GM10847 (cell line): ENCODE results near the gene DAZL.

Experiments used
- POLR2A ChIP-seq: IDR thresholded peaks from 2 replicates; pipeline ENCODE4 v1.6.1; 2011; ENCODE audit not compliant: insufficient read length; ENCODE audit errors: extremely low read depth

DAZL gene, protein sequence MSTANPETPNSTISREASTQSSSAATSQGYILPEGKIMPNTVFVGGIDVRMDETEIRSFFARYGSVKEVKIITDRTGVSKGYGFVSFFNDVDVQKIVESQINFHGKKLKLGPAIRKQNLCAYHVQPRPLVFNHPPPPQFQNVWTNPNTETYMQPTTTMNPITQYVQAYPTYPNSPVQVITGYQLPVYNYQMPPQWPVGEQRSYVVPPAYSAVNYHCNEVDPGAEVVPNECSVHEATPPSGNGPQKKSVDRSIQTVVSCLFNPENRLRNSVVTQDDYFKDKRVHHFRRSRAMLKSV

DNA sequence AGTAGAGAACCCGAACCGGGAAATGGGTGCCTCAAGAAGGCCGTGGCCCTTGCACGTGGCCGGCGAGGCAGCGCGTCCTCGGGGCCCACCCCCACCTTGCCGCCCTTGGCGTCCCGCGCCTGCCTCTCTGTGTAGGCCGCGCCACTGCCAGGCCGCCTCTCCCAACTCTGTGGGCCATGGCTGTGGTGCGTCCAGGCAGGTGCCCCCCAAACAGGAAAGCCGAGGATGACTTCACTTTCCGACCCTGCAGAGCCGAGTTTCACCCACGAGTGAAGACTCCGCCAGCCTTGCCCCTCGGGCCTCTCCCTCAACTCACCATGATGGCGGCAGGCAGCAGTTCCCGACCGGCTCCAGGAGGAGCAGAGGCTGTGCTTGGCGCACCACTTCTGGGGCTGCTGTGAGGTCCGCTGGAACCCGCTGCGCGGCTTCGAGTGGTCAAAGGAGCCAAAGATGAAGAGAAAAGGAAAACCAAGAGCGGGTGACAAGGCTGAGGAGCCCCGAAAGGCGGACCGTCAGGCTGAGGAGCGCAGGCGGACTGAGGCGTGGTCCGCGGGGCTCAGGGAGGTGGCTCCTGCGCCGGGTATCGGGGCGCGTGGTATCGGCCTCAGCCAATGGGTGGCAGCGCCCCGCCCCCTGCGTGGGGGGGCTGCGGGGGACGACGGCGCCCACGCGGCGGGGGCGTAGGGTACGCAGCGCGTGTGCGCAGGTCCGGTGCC is at the start of gene DAZL:
DAZL (minus strand) TSS at position 537 of the 716 bp plus-strand sequence; CDS start at position 319, 218 bp downstream.
- TF ChIP-seq POLR2A: no peak

GRCh38 chr3:16654976-16655375 is 49.8 kb upstream of the DAZL start:
- TF ChIP-seq POLR2A: no peak

DNA sequence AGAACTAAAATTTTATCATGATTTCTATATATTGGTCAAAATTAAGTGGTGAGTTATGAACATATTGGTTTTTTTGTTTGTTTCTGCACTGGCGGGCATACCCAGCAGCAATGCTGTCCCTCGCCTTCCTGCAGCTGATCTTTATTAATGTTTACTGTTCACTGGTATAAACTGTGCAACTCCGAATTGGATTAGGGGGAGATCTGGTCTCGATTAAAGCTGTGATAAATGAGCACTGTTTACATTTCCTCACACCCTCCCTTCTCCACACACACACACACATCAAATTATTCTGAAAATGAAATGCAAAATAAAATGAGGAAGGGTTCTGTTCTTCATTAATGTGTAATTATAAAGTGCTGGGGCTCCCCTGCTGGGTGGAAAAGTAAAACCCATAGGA is 48.5 kb upstream of the DAZL start:
- no peak for TF ChIP-seq POLR2A

DNA sequence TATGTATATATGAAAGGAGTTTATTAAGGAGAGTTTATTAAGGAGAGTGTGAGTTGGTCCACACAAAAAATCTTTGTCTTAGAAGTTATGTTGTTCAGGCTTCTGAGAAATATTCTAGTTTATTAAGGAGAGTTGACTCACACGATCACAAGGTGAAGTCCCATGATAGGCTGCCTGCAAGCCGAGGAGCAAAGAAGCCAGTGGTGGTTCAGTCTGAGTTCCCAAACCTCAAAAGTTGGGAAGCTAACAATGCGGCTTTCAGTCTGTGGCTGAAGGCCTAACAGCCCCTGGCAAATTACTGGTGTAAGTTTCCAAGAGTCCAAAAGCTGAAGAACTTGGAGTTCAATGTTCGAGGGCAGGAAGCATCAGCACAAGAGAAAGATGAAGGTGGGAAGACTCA is 42.4 kb upstream of the DAZL start:
- TF ChIP-seq POLR2A: no peak

DNA sequence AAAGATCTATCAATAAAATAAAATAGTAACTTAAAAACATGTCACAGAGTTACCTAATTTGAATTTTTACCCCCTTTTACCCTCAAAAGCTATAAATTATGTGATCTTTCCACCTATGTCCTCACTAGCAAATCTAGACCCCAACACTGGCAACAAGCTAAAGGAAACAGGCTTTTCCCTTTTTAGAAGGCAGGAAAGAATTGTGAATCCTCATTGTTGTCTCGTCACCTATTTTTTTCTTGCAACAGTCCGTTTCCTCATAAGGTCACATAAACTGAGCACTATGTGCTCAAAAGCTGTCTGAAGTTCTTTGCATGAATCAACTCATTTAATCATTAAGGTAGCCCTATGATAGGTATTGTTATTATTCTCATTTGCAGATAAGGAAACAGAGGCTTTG is 34.6 kb upstream of the DAZL start:
- TF ChIP-seq POLR2A: no peak

DNA sequence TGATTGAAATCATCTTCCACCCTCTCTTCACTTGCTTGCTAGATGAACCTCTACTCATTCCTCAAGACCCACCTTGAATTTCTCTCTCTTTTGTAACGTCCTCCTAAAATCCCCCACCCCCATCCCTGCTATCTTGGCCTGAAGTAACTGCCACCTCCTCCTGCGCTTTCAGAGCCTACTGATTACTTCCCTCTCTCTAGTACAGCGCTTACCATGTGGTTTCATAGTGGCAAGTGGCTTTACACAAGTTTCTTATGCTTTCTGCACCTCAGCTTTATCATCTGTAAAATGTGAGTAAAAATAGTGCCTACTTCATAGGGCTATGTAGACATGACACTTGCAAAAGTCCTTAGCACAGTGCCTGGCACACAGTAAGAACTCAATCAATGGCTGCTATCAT is 28.7 kb upstream of the DAZL start:
- no peak for TF ChIP-seq POLR2A

DNA sequence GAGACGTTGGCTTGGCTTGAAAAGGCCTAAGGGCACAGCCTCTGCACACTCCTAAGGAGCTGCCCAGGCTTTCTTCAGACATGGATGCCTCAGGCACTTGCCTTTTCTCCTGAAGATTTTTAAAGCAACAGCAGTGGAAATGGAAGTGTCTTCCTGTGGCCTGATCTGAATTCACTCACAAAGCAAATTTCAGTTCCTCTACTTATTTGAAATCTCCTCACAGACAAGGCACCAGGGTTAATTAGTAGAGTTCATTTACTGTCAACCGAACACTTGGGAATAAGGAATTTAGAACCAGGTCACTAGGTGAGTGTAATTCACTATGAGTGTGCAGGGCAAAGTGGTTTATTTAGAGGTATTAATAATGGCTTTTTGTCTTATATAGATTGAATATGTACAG is 27.2 kb upstream of the DAZL start:
- no peak for TF ChIP-seq POLR2A

- TF ChIP-seq POLR2A: no peak
Measured at GRCh38 chr3:16618721-16619120, 13.5 kb upstream of the DAZL start.

DNA sequence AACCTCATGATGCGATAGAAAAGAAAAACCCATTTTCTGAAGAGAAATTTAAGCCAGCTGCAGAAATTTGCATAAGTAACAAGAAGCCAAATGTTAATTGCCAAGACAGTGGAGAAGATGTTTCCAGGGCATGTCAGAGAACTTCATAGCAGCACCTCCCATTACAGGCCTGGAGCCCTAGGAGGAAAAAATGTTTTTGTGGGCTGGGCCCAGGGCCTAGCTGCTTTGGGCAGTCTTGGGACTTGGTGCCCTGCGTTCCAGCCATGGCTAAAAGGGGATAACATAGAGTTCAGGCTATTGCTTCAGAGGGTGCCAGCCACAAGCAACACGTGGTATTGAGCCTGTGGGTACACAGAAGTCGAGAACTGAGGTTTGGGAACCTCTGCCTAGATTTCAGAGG is 10.9 kb upstream of the DAZL start:
- no peak for TF ChIP-seq POLR2A

DNA sequence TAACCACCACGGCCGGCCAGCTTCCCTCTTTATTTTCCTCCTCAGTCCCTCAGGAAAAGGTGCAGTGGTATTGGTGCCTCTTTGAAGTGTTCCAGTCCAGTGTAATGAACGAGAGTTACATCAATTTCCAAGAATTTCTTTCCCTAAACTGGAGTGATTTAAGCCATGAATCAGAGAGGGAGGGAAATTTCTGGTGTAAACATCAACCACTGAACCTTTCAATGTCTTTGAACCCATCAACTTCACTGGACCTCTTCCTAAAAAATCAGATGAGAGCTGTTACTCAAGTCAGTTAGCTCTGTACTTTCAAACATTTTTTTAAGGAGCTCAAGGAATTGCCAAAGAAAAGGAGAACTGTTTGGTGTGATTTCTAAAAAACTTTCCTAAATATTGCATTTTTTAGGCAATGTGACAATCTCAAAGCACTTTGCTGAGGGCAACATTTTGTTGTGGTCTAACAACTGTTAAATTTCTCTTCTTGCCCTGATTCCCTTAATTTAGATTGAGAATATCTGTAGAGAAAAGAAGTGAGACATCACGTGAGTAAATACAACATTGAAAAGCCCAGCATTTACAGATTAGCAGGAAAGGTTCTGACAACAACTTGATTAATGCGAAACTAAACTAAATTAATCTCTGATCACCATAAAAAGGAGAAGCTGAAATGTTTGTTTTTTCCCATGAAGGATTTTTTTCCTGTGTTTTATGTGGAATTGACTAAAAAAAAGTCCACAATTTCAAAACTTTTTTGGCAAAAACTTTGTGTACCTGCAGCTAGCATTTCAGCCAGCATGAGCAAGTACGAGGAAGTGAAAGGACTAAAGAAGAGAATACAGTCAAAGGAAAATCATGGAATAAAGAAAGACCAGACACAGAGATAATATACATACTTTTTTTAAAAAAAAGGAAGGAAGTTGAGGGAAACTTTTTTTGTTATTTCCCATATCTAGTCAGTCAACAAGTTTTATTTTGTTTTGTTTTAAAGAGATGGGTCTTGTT is 9.1 kb upstream of the DAZL start:
- TF ChIP-seq POLR2A: no peak

- TF ChIP-seq POLR2A: no peak
Measured at GRCh38 chr3:16609927-16610580, 4.8 kb upstream of the DAZL start.

- no peak for TF ChIP-seq POLR2A
Measured at GRCh38 chr3:16608816-16609215, 3.6 kb upstream of the DAZL start.

GRCh38 chr3:16607718-16608117 is 2.5 kb upstream of the DAZL start:
- TF ChIP-seq POLR2A: no peak

GRCh38 chr3:16606398-16606797 is 1.2 kb upstream of the DAZL start:
- no peak for TF ChIP-seq POLR2A

GRCh38 chr3:16605966-16606365 is 743 bp upstream of the DAZL start:
- no peak for TF ChIP-seq POLR2A
